Neutrophil (primary cell): ENCODE data around the gene STON2.
"Not testable (repeated sequence)": the region's sequence is repeated elsewhere in the genome, so short reads cannot be mapped to it uniquely, and the experiment has no call there.

Source experiments
- H3K27ac ChIP-seq: fragments of 200-600 bp; sonication (generic); 2 replicates; pipeline ENCODE4 v1.5.1; 2016; ENCODE audit warnings: mild to moderate bottlenecking, moderate library complexity
- H3K27me3 ChIP-seq: fragments of 200-600 bp; sonication (generic); 2 replicates; pipeline ENCODE4 v1.6.0; 2016; ENCODE audit warnings: mild to moderate bottlenecking
- H3K36me3 ChIP-seq: fragments of 200-600 bp; sonication (generic); 2 replicates; pipeline ENCODE4 v1.5.1; 2017
- H3K4me1 ChIP-seq, 2 experiments: fragments of 200-600 bp in 1 of 2; sonication (generic) in 1 of 2; 1 replicate in 1 of 2; 2 replicates in 1 of 2; pipeline versions ENCODE4 v1.5.1 to v1.6.1; 2013 to 2016; ENCODE audit warnings: low read depth in 1 of 2, low read length in 1 of 2, mild to moderate bottlenecking in 1 of 2, moderate library complexity in 1 of 2; ENCODE audit not compliant: control insufficient read depth in 1 of 2, insufficient read depth in 1 of 2
- H3K4me3 ChIP-seq, 2 experiments: fragments of 200-600 bp in 1 of 2; sonication (generic) in 1 of 2; 1 replicate in 1 of 2; 2 replicates in 1 of 2; pipeline ENCODE4 v1.5.1; 2013 to 2016; ENCODE audit warnings: low read depth in 1 of 2, low read length in 1 of 2, mild to moderate bottlenecking in 1 of 2, moderate library complexity in 1 of 2
- H3K9me3 ChIP-seq: fragments of 200-600 bp; sonication (generic); 2 replicates; pipeline ENCODE4 v1.5.1; 2016
- TF ChIP-seq, protein P1 (sequence below): fragments of 200-600 bp; sonication (generic); IDR thresholded peaks from 2 replicates; pipeline ENCODE4 v1.5.1; 2016; ENCODE audit warnings: antibody characterized with exemption

Gene STON2

DNA sequence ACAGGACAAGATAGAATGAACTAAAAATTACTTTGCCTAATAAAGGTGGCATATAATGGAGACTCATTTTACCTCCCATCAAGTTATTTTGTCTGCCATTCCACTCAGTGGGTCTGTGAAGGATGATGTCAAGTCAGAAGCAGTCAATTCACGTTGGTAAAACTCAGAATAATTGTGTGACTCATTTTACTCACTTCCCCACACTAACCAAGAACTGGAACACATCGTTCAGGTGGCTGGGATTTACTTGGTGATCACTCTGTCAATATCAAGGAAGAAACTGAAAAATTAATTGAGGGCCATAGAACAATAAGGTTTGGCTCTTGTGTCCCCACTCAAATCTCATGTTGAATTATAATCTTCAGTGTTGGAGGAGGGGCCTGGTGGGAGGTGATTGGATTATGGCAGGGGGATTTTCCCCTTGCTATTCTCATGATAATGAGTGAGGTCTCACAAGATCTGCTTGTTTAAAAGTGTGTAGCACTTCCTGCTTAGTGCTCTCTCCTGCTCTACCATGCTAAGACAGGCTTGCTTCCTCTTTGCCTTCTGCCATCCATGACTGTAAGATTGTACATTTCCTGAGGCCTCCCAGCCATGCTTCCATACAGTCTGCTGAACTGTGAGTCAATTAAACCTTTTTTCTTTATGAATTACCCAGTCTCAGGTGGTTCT, 143.7 kb downstream of the STON2 start:
- Histone ChIP-seq H3K27ac (no peak overlapping the region), H3K4me1 (no peaks in the 10 kb centered on the region)
- TF ChIP-seq, protein P1, sequence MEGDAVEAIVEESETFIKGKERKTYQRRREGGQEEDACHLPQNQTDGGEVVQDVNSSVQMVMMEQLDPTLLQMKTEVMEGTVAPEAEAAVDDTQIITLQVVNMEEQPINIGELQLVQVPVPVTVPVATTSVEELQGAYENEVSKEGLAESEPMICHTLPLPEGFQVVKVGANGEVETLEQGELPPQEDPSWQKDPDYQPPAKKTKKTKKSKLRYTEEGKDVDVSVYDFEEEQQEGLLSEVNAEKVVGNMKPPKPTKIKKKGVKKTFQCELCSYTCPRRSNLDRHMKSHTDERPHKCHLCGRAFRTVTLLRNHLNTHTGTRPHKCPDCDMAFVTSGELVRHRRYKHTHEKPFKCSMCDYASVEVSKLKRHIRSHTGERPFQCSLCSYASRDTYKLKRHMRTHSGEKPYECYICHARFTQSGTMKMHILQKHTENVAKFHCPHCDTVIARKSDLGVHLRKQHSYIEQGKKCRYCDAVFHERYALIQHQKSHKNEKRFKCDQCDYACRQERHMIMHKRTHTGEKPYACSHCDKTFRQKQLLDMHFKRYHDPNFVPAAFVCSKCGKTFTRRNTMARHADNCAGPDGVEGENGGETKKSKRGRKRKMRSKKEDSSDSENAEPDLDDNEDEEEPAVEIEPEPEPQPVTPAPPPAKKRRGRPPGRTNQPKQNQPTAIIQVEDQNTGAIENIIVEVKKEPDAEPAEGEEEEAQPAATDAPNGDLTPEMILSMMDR: no peak

DNA sequence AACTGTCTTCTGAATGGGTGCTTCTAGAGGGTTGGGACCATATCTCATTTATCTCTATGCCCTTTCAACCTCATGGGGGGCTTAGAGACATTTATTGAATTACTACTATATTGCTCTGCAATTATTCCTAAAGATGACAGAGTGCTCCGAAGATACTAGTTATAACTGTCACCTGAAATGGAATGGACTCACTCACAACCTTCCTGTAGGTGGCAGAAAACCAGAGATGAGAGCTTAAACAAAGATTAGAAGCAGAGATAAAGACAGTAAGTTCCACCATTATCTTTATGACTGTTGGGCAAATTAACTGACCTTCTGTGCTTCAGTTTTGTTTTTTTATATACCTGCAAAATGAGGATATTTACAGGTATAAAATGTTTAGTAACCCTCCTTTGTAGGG, 147.8 kb downstream of the STON2 start:
- Histone ChIP-seq H3K36me3 (no peaks in the 10 kb centered on the region), H3K9me3 (no peaks in the 10 kb centered on the region), H3K27ac (no peak overlapping the region), H3K27me3 (no peaks in the 10 kb centered on the region), H3K4me3 (no peak overlapping the region), H3K4me1 (no peaks in the 10 kb centered on the region)
- TF ChIP-seq, protein P1: no peak

More for the DNA sequence above, 143.7 kb downstream of the STON2 start:
- H3K36me3 ChIP-seq: no peaks in the 10 kb centered on the region
- H3K27me3 ChIP-seq: no peaks in the 10 kb centered on the region
- H3K4me3 ChIP-seq: no peak overlapping the region
- H3K9me3 ChIP-seq: no peaks in the 10 kb centered on the region

DNA sequence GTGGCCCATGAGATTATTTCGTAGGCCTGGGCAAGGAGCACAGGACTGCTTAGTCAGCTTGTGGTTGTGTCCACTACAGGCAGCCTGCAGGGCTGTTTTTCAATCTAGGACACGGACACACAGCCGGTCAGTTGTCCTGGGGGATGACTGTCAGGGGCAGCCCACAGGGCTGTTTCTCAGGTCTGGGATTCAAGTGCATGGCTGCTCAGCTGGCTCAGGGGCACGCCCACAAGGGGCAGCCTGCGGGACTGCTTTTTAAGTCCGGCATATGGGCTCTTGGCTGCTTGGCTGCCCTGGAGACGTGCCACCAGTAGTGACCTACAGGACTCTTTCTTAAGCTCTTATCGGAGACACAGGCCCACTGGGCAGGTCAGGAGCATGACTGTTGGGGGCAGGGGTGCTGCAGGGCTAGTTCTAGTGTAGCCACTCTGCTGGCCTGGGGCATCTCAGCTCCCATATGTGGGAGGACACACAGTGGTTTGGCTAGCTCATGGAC, 152.8 kb downstream of the STON2 start:
- TF ChIP-seq, protein P1: no peak

DNA sequence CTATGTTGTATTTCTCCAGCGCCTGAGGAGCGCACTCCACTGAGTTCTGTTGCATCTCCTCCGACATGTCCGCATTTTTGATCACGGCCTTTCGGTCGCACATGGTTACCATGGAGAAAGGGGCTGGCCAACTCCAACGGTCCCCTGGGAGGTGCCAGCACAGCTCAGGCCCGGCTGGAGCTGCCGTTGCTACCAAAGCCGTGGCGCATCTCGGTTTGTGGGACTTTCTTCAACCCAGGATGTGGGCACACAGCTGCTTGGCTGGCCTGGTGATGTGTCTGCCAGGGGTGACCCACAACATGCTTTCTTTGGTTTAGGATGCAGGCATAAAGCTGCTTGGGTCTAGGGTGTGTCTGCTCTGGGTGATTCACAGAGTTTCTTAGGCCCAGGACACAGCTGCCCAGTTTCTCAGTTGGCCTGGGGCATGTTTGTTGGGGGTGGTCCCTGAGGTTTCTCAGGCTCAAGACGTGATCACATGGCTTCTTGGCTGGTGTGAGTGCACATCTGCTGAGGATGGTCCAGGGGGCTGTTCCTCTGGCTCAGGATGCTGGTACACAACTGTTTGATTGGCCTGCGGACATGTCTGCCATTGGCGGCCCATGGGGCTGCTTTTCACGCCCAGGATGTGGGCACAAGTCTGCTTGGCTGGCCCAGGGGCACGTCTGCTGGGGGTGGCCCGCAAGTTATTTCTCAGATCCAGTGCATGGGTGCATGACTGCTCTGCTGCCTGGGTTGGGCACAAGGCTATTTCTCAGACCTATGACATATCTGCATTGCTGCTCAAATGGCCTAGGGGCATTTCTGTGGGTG, 153.5 kb downstream of the STON2 start:
- no peaks in the 10 kb centered on the region for H3K4me1 ChIP-seq
- TF ChIP-seq, protein P1: no peak
- H3K27ac ChIP-seq: no peak overlapping the region
- no peaks in the 10 kb centered on the region for H3K27me3 ChIP-seq
- H3K36me3 ChIP-seq: no peaks in the 10 kb centered on the region
- no peak overlapping the region for H3K4me3 ChIP-seq
- no peaks in the 10 kb centered on the region for H3K9me3 ChIP-seq

More for the DNA sequence above, 152.8 kb downstream of the STON2 start:
- H3K36me3 ChIP-seq: no peaks in the 10 kb centered on the region
- H3K27me3 ChIP-seq: no peaks in the 10 kb centered on the region
- no peaks in the 10 kb centered on the region for H3K4me1 ChIP-seq
- no peak overlapping the region for H3K4me3 ChIP-seq
- H3K27ac ChIP-seq: no peak overlapping the region
- no peaks in the 10 kb centered on the region for H3K9me3 ChIP-seq

DNA sequence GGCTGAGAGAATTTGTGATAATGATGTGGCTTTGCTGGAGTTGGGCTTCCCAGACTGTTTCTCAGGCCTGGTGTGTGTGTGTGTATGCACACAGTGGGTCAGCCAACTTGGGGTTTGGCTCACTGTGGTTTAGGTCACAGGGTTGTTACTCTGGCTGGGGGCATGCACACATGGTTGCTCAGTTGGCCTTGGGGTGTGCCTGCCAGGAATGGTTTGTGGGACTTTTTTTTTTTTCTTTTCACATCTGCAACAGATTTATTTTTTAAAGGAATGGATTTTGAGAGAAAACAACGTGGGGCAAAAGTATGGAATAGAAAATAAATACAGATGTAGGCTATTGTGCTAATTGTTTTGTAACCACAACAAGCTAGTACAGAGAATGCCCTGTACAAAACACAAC, 154.4 kb downstream of the STON2 start:
- H3K27ac ChIP-seq: no peak overlapping the region

DNA sequence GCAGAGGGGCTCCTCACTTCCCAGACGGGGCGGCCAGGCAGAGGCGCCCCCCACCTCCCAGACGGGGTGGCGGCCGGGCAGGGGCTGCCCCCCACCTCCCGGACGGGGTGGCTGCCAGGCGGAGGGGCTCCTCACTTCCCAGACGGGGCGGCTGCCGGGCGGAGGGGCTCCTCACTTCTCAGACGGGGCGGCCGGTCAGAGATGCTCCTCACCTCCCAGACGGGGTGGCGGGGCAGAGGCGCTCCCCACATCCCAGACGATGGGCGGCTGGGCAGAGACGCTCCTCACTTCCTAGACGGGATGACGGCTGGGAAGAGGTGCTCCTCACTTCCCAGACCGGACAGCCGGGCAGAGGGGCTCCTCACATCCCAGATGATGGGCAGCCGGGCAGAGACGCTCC, 155.7 kb downstream of the STON2 start:
- not testable (repeated sequence) for H3K27me3 ChIP-seq, H3K9me3 ChIP-seq, H3K36me3 ChIP-seq, H3K4me3 ChIP-seq, H3K27ac ChIP-seq, H3K4me1 ChIP-seq

More for the DNA sequence above, 154.4 kb downstream of the STON2 start:
- H3K4me3 ChIP-seq: no peak overlapping the region
- H3K4me1 ChIP-seq: no peaks in the 10 kb centered on the region
- H3K27me3 ChIP-seq: no peaks in the 10 kb centered on the region
- TF ChIP-seq, protein P1: no peak
- H3K36me3 ChIP-seq: no peaks in the 10 kb centered on the region
- no peaks in the 10 kb centered on the region for H3K9me3 ChIP-seq
